ENCODE measurements around the gene IFT88. TPM values are rescaled to one million over a fixed set of nuclear protein-coding genes. Genes with fewer than 3 reads are reported as not detected.

IFT88 gene
- total and polyA plus RNA-seq, 9 of the 15 experiments (the other 6 are each of a cell fraction or from before 2014, with no cell fraction given), result 8.3 to 13.5 (median 10.0) TPM

DNA sequence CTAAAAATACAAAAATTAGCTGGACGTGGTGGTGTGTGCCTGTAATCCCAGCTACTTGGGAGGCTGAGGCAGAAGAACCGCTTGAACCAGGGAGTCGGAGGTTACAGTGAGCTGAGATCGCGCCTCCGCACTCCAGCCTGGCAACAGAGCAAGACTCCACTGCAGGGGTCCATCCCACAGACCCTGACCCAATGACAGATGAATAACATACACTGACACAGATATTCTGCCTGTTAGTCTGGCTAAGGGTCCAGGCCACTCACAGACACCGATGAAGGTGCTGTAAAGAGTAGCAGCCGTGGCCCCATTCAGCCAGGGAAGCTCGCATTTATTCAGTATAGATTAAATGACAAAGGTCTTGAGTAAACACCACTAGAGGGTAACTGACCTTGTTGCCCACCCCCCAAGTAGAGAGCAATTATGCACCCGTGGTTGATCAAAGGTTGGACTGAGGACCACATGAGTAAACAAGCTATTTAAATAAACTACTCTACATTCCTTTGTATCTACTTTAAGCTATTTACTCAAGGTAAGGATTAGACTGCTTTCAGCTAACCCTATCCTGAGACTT lies 32.8 kb upstream of the IFT88 start:
- H4K20me1 ChIP-seq (replicated peaks; ENCODE audit: control insufficient read depth, insufficient read depth, low read length), result no peaks in the 10 kb centered on the region
- DNase-seq (ENCODE audit: extremely low read depth in 1 of 4, low spot score in 3 of 4) (no peak), FAIRE-seq (no peak), ATAC-seq (no peak)
- TF ChIP-seq FOXA3 (CRISPR knock-in tag; conservative IDR thresholded peaks at IDR 0.05 in 1 of 2, IDR thresholded peaks at IDR 0.05 in 1 of 2) (peak in 1 of 2 experiments; percentile 52; a peak in 1 of 4 replicates), ZNF561 (CRISPR knock-in tag; conservative IDR thresholded peaks at IDR 0.05) (no peak), TAF7 (tag; IDR thresholded peaks at IDR 0.05) (no peak), NBN (IDR thresholded peaks at IDR 0.05; ENCODE audit: low read depth) (no peak), RBFOX2 (IDR thresholded peaks at IDR 0.05; ENCODE audit: low read depth, low read length) (no peak)
- H3K9me1 ChIP-seq (ENCODE audit: control insufficient read depth, insufficient read depth, low read length), result no peaks in the 10 kb centered on the region
- intact Hi-C loops (cut with micrococcal nuclease) (no loop called here), in situ Hi-C loops (cut with MboI) (no loop called here)
- H3K4me3 ChIP-seq, result no peak overlapping the region
- WGBS (ENCODE audit: insufficient coverage, low coverage, missing lambda C conversion rate), result 26% methylated on average over 5 of the region's 10 CpGs
- H3K9me3 ChIP-seq (replicated peaks; ENCODE audit: control insufficient read depth, insufficient read depth, low read depth, low read length), result no peaks in the 10 kb centered on the region
- no peaks in the 10 kb centered on the region for H3K36me3 ChIP-seq (ENCODE audit: control insufficient read depth, insufficient read depth, low read length)
- H2AFZ ChIP-seq (ENCODE audit: low read depth, low read length), result no peak overlapping the region
- no peaks in the 10 kb centered on the region for H3K79me2 ChIP-seq (ENCODE audit: control insufficient read depth, insufficient read depth, low read length)
- H3K27me3 ChIP-seq (ENCODE audit: control insufficient read depth in 2 of 2, insufficient read depth in 2 of 2, low read length in 2 of 2), result no peaks in the 10 kb centered on the region
- H3K4me2 ChIP-seq (ENCODE audit: insufficient read depth, low read length), result no peak overlapping the region
- H3K27ac ChIP-seq (ENCODE audit: extremely low read depth, low read depth, low read length), result no peak overlapping the region
- no peak overlapping the region for H3K9ac ChIP-seq (ENCODE audit: insufficient read depth in 1 of 2, low read depth in 2 of 2, low read length in 2 of 2)
- no TSS peak for BruUV-seq (replicated peaks)
- POLR2A ChIA-PET, result no interaction called here
- H3K4me1 ChIP-seq (replicated peaks in 1 of 2; ENCODE audit: control insufficient read depth in 2 of 2, insufficient read depth in 2 of 2, low read length in 2 of 2), result no peaks in the 10 kb centered on the region
- CTCF ChIA-PET (ENCODE audit: low intra/inter-chr PET ratio), result no interaction called here

- no TSS peak for BruUV-seq (replicated peaks)
- no peak for ATAC-seq
- H2AFZ ChIP-seq (ENCODE audit: low read depth, low read length), result no peak overlapping the region
- H3K9ac ChIP-seq (ENCODE audit: insufficient read depth in 1 of 2, low read depth in 2 of 2, low read length in 2 of 2), result no peak overlapping the region
- no peaks in the 10 kb centered on the region for H3K27me3 ChIP-seq (ENCODE audit: control insufficient read depth in 2 of 2, insufficient read depth in 2 of 2, low read length in 2 of 2)
- ChIA-PET POLR2A (no interaction called here), CTCF (ENCODE audit: low intra/inter-chr PET ratio) (no interaction called here)
- H3K79me2 ChIP-seq (ENCODE audit: control insufficient read depth, insufficient read depth, low read length), result no peaks in the 10 kb centered on the region
- intact Hi-C loops (cut with micrococcal nuclease) (no loop called here), in situ Hi-C loops (cut with MboI) (no loop called here)
- H3K4me2 ChIP-seq (ENCODE audit: insufficient read depth, low read length), result no peak overlapping the region
- no peak overlapping the region for H3K4me3 ChIP-seq
- no peaks in the 10 kb centered on the region for H3K9me3 ChIP-seq (replicated peaks; ENCODE audit: control insufficient read depth, insufficient read depth, low read depth, low read length)
- no peaks in the 10 kb centered on the region for H3K9me1 ChIP-seq (ENCODE audit: control insufficient read depth, insufficient read depth, low read length)
- no peaks in the 10 kb centered on the region for H4K20me1 ChIP-seq (replicated peaks; ENCODE audit: control insufficient read depth, insufficient read depth, low read length)
- no peaks in the 10 kb centered on the region for H3K4me1 ChIP-seq (replicated peaks in 1 of 2; ENCODE audit: control insufficient read depth in 2 of 2, insufficient read depth in 2 of 2, low read length in 2 of 2)
- TF ChIP-seq RBM25 (IDR thresholded peaks at IDR 0.05; ENCODE audit: low read depth, low read length, severe bottlenecking), result peak; percentile 83
- TF ChIP-seq GABPB1 (CRISPR knock-in tag; IDR thresholded peaks at IDR 0.05), result no peak
- TF ChIP-seq MAFF (IDR thresholded peaks at IDR 0.05; ENCODE audit: low read length), result no peak
- H3K27ac ChIP-seq (ENCODE audit: extremely low read depth, low read depth, low read length), result no peak overlapping the region
- FAIRE-seq, result no peak
- no peaks in the 10 kb centered on the region for H3K36me3 ChIP-seq (ENCODE audit: control insufficient read depth, insufficient read depth, low read length)
- DNase-seq (ENCODE audit: extremely low read depth in 1 of 4, low spot score in 3 of 4), result no peak
These were observed 30.0 kb upstream of the IFT88 start for GRCh38 chr13:20536992-20537391.

All from K562 (cell line).